GM12878 (cell line): ENCODE measurements around the gene ABHD2. TPM values are rescaled to one million over a fixed set of nuclear protein-coding genes. Genes with fewer than 3 reads are reported as not detected.

ENCODE experiments used
- ATAC-seq: fragments of 200-7000 bp; cut with Tn5 transposase; 3 replicates; pipeline ENCODE4 v1.9.1; 2020; ENCODE audit warnings: mild to moderate bottlenecking, moderate library complexity
- BruUV-seq: library from RNA; stranded (reverse); fragments of 400-500 nt; replicated peaks from 2 replicates; lab custom pipeline; 2021; lab: Mats Ljungman, UMichigan
- CTCF ChIA-PET: fragments of 300-600 bp; sonication (Branson Sonifier 250); formaldehyde crosslinking; extraction: SDS; loops from one replicate; lab custom pipeline; 2021; ENCODE audit warnings: inconsistent platforms; lab: Yijun Ruan, JAX
- POLR2A ChIA-PET: fragments of 350-600 bp; formaldehyde crosslinking; extraction: SDS; loops from one replicate; lab custom pipeline; 2021; ENCODE audit warnings: inconsistent platforms; lab: Charles Lee
- RAD21 ChIA-PET: fragments of 300-600 bp; sonication (Branson Sonifier 250); formaldehyde crosslinking; loops from one replicate; lab custom pipeline; 2023; ENCODE audit warnings: antibody characterized with exemption; ENCODE audit not compliant: unreplicated experiment; lab: Charles Lee
- SMC1A ChIA-PET: fragments of 300-600 bp; sonication (Branson Sonifier 250); formaldehyde crosslinking; loops from one replicate; lab custom pipeline; 2023; ENCODE audit not compliant: unreplicated experiment, uncharacterized antibody; lab: Charles Lee
- DNase-seq: peaks from one replicate; pipeline ENCODE4 v3.0.0-alpha.2; 2011; ENCODE audit warnings: low read depth, low spot score
- FAIRE-seq: peaks from 3 replicates; lab custom pipeline; 2011; peaks lifted over from hg19 to GRCh38; lab: Jason Lieb, UNC
- H2AFZ ChIP-seq: 2 replicates; pipeline ENCODE4 v1.6.0; 2011; ENCODE audit warnings: low read depth, low read length, control low read depth; ENCODE audit not compliant: control insufficient read depth
- H3K27ac ChIP-seq: 2 replicates; pipeline ENCODE4 v1.5.1; 2011; ENCODE audit warnings: control low read depth; ENCODE audit not compliant: control insufficient read depth, insufficient read depth
- H3K27me3 ChIP-seq, 2 experiments: replicated peaks in 1 of 2; 2 replicates each; pipeline versions ENCODE4 v1.6.0 to v1.6.1; 2011; ENCODE audit warnings: low read length in 1 of 2; ENCODE audit not compliant: control insufficient read depth in 2 of 2, insufficient read depth in 2 of 2
- H3K36me3 ChIP-seq, 2 experiments: 2 replicates each; pipeline ENCODE4 v1.5.1; 2011; ENCODE audit warnings: low read length in 1 of 2; ENCODE audit not compliant: control insufficient read depth in 2 of 2, insufficient read depth in 2 of 2
- H3K4me1 ChIP-seq: 2 replicates; pipeline ENCODE4 v1.6.1; 2011; ENCODE audit warnings: mild to moderate bottlenecking, low read length, moderate library complexity, mixed read lengths; ENCODE audit not compliant: control insufficient read depth, insufficient read depth
- H3K4me2 ChIP-seq: 2 replicates; pipeline ENCODE4 v1.6.0; 2011; ENCODE audit warnings: control low read depth; ENCODE audit not compliant: control insufficient read depth, insufficient read depth
- H3K4me3 ChIP-seq: fragments of 200-600 bp; sonication (generic); 2 replicates; pipeline ENCODE4 v1.5.1; 2016
- H3K79me2 ChIP-seq: 2 replicates; pipeline ENCODE4 v1.6.0; 2011; ENCODE audit warnings: low read length; ENCODE audit not compliant: control insufficient read depth, insufficient read depth
- H3K9ac ChIP-seq: 2 replicates; pipeline ENCODE4 v1.8.0; 2011; ENCODE audit warnings: low read length, control low read depth, mixed read lengths; ENCODE audit not compliant: control insufficient read depth, insufficient read depth
- H3K9me3 ChIP-seq: replicated peaks from 3 replicates; pipeline ENCODE4 v1.5.1; 2011; ENCODE audit warnings: mild to moderate bottlenecking, low read length; ENCODE audit not compliant: control insufficient read depth, insufficient read depth
- H4K20me1 ChIP-seq: 2 replicates; pipeline ENCODE4 v1.6.0; 2011; ENCODE audit not compliant: control insufficient read depth, insufficient read depth
- CHD4 ChIP-seq: fragments of 200-600 bp; sonication (generic); IDR thresholded peaks from 2 replicates; pipeline ENCODE4 v1.6.1; 2016; ENCODE audit warnings: mild to moderate bottlenecking
- ESRRA ChIP-seq: IDR thresholded peaks from 2 replicates; pipeline ENCODE4 v1.6.1; 2012; ENCODE audit warnings: mild to moderate bottlenecking, low read length, improper control_type of control experiment
- JUNB ChIP-seq: IDR thresholded peaks from 2 replicates; pipeline ENCODE4 v1.6.1; 2016; ENCODE audit warnings: antibody characterized with exemption, mild to moderate bottlenecking
- KDM1A ChIP-seq: fragments of 200-600 bp; sonication (generic); IDR thresholded peaks from 2 replicates; pipeline ENCODE4 v1.6.1; 2016; ENCODE audit warnings: borderline replicate concordance
- NFIC ChIP-seq: IDR thresholded peaks from 2 replicates; pipeline ENCODE4 v1.6.1; 2012; ENCODE audit warnings: low read depth, mild to moderate bottlenecking, inconsistent platforms, low read length, moderate library complexity
- PML ChIP-seq: IDR thresholded peaks from 2 replicates; pipeline ENCODE4 v1.6.1; 2012; ENCODE audit warnings: low read length, inconsistent platforms
- POLR2AphosphoS2 ChIP-seq: IDR thresholded peaks from 2 replicates; pipeline ENCODE4 v1.6.1; 2011; ENCODE audit warnings: low read depth, mild to moderate bottlenecking, low read length, improper control_type of control experiment, moderate library complexity
- RBBP5 ChIP-seq: fragments of 200-600 bp; sonication (generic); conservative IDR thresholded peaks from 2 replicates; pipeline ENCODE4 v1.6.1; 2016
- SIN3A ChIP-seq: IDR thresholded peaks from 2 replicates; pipeline ENCODE4 v1.6.1; 2012; ENCODE audit warnings: low read depth, low read length, improper control_type of control experiment
- SREBF2 ChIP-seq: IDR thresholded peaks from 2 replicates; pipeline ENCODE4 v1.6.1; 2012; ENCODE audit warnings: mild to moderate bottlenecking, low read length
- ZNF274 ChIP-seq: IDR thresholded peaks from one replicate; pipeline ENCODE4 v1.8.0; 2011; ENCODE audit not compliant: insufficient read length, insufficient read depth
- ZSCAN29 ChIP-seq: fragments of 450-650 bp; IDR thresholded peaks from 2 replicates; pipeline ENCODE4 v1.6.1; 2017; ENCODE audit warnings: mild to moderate bottlenecking, moderate library complexity
- WGBS: methylation state at CpG from one replicate; pipeline ENCODE4 v1.1.6; 2016; ENCODE audit warnings: low lambda C conversion rate; ENCODE audit not compliant: insufficient replicate concordance, insufficient coverage; ENCODE audit errors: missing lambda C conversion rate; 5-methylcytosine and 5-hydroxymethylcytosine counted together
- in situ Hi-C: fragments of 300-500 bp; cut with MboI; formaldehyde crosslinking; loops from 9 replicates; pipeline ENCODE4 v1.14.3; 2018; ENCODE audit warnings: mixed read lengths
- intact Hi-C: fragments of 100-400 bp; cut with micrococcal nuclease; formaldehyde crosslinking; loops from one replicate; pipeline ENCODE4 v1.14.2; 2022; ENCODE audit not compliant: unreplicated experiment
- polyA plus RNA-seq, 11 experiments: library from polyadenylated mRNA; depleted of rRNA in 4 of 11; unstranded in 6 of 11; stranded (reverse) in 5 of 11; fragments of >200 nt; fragmentation: Nextera tagmentation in 4 of 11; fragmentation: Illumina TruSeq in 1 of 11; extraction: Ambion mirVana in 4 of 11; extraction: Trizol in 1 of 11; gene quantifications; 1 replicate in 1 of 11; 2 replicates in 10 of 11; pipeline versions ENCODE4 v1.2.1 to v1.2.3, GENCODE V29; 2011 to 2016; ENCODE audit warnings: inconsistent platforms in 2 of 11, missing spikeins in 2 of 11, low read depth in 1 of 11
- total RNA-seq, 4 experiments: library from RNA; depleted of rRNA in 3 of 4; stranded (reverse); fragments of >200 nt in 3 of 4; fragmentation: Illumina TruSeq in 1 of 4; extraction: Trizol in 1 of 4; gene quantifications; 2 replicates each; pipeline versions ENCODE4 v1.2.1 to v1.2.3, GENCODE V29; 2013 to 2021
- TF ChIP-seq, protein P1 (sequence below): fragments of 450-650 bp; formaldehyde crosslinking; IDR thresholded peaks from 2 replicates; pipeline ENCODE4 v1.4.0; 2020; ENCODE audit warnings: mild to moderate bottlenecking, moderate library complexity
- TF ChIP-seq, protein P2 (sequence below): fragments of 450-650 bp; IDR thresholded peaks from 2 replicates; pipeline ENCODE4 v1.6.1; 2017; ENCODE audit warnings: mild to moderate bottlenecking, low read depth, inconsistent platforms; ENCODE audit not compliant: poor library complexity, severe bottlenecking
- TF ChIP-seq, protein P3 (sequence below): fragments of 150-350 bp; IDR thresholded peaks from 2 replicates; pipeline ENCODE4 v1.6.1; 2014; ENCODE audit warnings: mild to moderate bottlenecking, low read depth, low read length
- TF ChIP-seq, protein P4 (sequence below): IDR thresholded peaks from 2 replicates; pipeline ENCODE4 v1.6.1; 2012; ENCODE audit warnings: low read depth, low read length, improper control_type of control experiment

Gene ABHD2
- total and polyA plus RNA-seq, 10 of the 15 experiments (the other 5 are each of a cell fraction or from before 2014, with no cell fraction given) = 1.2 to 33.6 (median 20.4) TPM

GRCh38 chr15:89138999-89139612, 50.9 kb downstream of the ABHD2 start:
- no peak for DNase-seq
- ATAC-seq = no peak
- in situ Hi-C loops (no loop called here), intact Hi-C loops (no loop called here)
- RAD21 ChIA-PET = no interaction called here
- SMC1A ChIA-PET = interaction anchor here (1.3 kb wide), 2 partner anchors 28 to 39 kb away, joined by 3 read pairs; no protein-coding TSS in a partner anchor
- 91% methylated on average over 10 of the region's 10 CpGs for WGBS
- Histone ChIP-seq H3K27ac (no peak overlapping the region), H3K79me2 (no peaks in the 10 kb centered on the region), H3K4me2 (no peak overlapping the region), H3K27me3 (no peaks in the 10 kb centered on the region), H3K4me1 (no peaks in the 10 kb centered on the region), H3K4me3 (no peak overlapping the region), H3K36me3 (peaks cover 3 to 9% of the 10 kb centered on the region in 2 experiments; a peak in 3 of 4 replicates), H3K9me3 (no peaks in the 10 kb centered on the region), H2AFZ (no peak overlapping the region), H3K9ac (no peak overlapping the region), H4K20me1 (no peaks in the 10 kb centered on the region; the same call in 1 of the 2 replicates)
- no peak for FAIRE-seq
- POLR2A ChIA-PET = interaction anchor here (1.0 kb wide), 1 partner anchor 11 kb away, joined by 3 read pairs; no protein-coding TSS in a partner anchor
- CTCF ChIA-PET = interaction anchor here (1.0 to 2.0 kb wide), 5 partner anchors 9 to 234 kb away, joined by 3 to 5 read pairs (median 3); no protein-coding TSS in a partner anchor
- no TSS peak for BruUV-seq
- no peak for TF ChIP-seq ZSCAN29
- no peak for TF ChIP-seq ZNF274
- TF ChIP-seq, protein P1, sequence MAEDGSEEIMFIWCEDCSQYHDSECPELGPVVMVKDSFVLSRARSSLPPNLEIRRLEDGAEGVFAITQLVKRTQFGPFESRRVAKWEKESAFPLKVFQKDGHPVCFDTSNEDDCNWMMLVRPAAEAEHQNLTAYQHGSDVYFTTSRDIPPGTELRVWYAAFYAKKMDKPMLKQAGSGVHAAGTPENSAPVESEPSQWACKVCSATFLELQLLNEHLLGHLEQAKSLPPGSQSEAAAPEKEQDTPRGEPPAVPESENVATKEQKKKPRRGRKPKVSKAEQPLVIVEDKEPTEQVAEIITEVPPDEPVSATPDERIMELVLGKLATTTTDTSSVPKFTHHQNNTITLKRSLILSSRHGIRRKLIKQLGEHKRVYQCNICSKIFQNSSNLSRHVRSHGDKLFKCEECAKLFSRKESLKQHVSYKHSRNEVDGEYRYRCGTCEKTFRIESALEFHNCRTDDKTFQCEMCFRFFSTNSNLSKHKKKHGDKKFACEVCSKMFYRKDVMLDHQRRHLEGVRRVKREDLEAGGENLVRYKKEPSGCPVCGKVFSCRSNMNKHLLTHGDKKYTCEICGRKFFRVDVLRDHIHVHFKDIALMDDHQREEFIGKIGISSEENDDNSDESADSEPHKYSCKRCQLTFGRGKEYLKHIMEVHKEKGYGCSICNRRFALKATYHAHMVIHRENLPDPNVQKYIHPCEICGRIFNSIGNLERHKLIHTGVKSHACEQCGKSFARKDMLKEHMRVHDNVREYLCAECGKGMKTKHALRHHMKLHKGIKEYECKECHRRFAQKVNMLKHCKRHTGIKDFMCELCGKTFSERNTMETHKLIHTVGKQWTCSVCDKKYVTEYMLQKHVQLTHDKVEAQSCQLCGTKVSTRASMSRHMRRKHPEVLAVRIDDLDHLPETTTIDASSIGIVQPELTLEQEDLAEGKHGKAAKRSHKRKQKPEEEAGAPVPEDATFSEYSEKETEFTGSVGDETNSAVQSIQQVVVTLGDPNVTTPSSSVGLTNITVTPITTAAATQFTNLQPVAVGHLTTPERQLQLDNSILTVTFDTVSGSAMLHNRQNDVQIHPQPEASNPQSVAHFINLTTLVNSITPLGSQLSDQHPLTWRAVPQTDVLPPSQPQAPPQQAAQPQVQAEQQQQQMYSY (CRISPR knock-in tag) = no peak
- TF ChIP-seq PML = no peak
- TF ChIP-seq, protein P2, sequence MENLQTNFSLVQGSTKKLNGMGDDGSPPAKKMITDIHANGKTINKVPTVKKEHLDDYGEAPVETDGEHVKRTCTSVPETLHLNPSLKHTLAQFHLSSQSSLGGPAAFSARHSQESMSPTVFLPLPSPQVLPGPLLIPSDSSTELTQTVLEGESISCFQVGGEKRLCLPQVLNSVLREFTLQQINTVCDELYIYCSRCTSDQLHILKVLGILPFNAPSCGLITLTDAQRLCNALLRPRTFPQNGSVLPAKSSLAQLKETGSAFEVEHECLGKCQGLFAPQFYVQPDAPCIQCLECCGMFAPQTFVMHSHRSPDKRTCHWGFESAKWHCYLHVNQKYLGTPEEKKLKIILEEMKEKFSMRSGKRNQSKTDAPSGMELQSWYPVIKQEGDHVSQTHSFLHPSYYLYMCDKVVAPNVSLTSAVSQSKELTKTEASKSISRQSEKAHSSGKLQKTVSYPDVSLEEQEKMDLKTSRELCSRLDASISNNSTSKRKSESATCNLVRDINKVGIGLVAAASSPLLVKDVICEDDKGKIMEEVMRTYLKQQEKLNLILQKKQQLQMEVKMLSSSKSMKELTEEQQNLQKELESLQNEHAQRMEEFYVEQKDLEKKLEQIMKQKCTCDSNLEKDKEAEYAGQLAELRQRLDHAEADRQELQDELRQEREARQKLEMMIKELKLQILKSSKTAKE = no peak
- TF ChIP-seq KDM1A = no peak
- TF ChIP-seq SREBF2 = no peak
- TF ChIP-seq, protein P3, sequence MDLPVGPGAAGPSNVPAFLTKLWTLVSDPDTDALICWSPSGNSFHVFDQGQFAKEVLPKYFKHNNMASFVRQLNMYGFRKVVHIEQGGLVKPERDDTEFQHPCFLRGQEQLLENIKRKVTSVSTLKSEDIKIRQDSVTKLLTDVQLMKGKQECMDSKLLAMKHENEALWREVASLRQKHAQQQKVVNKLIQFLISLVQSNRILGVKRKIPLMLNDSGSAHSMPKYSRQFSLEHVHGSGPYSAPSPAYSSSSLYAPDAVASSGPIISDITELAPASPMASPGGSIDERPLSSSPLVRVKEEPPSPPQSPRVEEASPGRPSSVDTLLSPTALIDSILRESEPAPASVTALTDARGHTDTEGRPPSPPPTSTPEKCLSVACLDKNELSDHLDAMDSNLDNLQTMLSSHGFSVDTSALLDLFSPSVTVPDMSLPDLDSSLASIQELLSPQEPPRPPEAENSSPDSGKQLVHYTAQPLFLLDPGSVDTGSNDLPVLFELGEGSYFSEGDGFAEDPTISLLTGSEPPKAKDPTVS = no peak
- TF ChIP-seq ESRRA = no peak
- TF ChIP-seq SIN3A = no peak
- TF ChIP-seq RBBP5 = no peak
- TF ChIP-seq POLR2AphosphoS2 = no peak
- no peak for TF ChIP-seq NFIC
- TF ChIP-seq, protein P4, sequence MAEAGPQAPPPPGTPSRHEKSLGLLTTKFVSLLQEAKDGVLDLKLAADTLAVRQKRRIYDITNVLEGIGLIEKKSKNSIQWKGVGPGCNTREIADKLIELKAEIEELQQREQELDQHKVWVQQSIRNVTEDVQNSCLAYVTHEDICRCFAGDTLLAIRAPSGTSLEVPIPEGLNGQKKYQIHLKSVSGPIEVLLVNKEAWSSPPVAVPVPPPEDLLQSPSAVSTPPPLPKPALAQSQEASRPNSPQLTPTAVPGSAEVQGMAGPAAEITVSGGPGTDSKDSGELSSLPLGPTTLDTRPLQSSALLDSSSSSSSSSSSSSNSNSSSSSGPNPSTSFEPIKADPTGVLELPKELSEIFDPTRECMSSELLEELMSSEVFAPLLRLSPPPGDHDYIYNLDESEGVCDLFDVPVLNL = no peak
- no peak for TF ChIP-seq JUNB
- no peak for TF ChIP-seq CHD4
